Midbrain (tissue), 1 donor: ENCODE measurements around the gene CFL2.
A peak's percentile ranks its signal among the peaks of the same experiment; 100 is the strongest.
"Not testable (repeated sequence)": the region's sequence is repeated elsewhere in the genome, so short reads cannot be mapped to it uniquely, and the experiment has no call there.

Experiments used
- DNase-seq: peaks from one replicate; lab custom pipeline; 2025; lab: John Stamatoyannopoulos, UW

CFL2 gene

DNA sequence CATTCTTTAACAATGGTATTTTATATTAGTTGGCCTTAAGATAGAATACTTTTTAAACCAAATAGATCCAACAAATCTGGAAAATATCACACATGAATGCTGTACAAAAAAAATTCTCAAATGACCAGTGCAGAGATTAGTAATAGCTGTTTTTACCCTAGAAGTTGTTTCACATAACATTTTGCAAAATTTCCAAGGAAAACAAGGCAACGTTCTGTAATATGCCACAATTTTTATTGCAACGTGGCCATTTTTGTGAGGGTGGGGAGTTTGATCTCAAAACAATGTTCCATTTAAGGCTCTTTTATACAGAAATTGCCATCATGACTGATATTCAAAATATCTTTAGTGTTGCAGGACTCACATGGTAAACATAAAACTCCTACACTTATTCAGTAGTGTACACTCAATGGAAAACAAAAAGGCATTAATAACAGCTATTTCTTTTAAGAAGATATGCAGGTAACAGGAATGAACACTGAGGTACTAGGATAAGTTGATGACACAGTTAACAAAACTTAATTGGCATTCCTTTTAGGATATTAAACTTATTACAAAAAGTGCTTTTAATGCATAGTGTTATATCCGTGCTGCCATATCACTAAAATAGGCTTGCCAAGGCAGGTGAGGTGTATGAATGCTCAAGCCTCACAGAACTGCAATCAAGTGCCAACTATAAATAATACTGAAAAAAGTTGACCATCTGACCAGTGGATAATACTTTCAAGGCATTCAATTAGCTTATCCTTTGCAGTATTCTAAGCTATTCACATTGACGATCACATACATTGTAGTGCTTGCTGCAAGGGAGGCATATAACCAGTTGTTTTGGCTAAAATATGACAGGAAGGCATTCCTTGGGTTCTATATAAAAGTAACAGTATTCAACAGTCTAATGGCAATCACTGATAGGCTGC lies 2.3 kb downstream of the CFL2 start:
- DNase-seq, result peak; percentile 18

DNA sequence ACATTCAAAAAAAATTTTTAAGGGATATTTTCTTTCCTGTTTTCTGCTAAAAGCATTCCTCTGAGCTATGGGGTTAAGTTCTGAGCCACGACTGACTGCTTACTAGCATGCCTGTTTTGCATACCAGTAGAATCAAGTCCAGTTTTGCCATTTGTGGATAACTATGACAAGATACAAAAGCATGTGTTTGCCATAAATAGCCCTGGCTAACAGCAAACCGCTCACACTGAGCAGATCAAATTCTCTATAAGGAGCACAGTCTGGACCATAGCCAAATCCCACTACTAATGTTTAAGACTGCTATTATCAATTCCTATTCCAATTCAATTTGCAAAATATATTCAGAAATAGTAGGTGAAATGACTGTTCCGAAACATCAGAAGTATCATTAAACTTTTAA lies 3.2 kb downstream of the CFL2 start:
- DNase-seq, result peak; percentile 55

DNA sequence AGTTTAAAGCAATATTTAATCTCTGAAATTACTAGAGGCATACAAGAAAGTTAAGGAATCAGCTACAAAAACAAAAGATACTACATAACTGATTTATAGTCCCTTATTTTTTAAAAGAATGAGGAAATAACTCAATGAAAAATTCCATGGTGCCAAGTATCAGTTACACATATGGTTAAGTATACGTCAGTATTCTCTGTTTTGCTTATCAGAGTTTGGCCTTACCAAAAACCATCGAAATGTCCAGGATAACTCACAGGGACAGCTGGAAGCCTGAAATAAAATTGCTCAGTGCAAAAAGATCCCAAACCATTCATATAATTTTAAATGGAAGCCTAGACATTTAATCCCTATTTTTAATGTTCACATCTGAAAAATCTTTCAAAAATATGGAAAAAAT lies 3.6 kb downstream of the CFL2 start:
- DNase-seq, result no peak

DNA sequence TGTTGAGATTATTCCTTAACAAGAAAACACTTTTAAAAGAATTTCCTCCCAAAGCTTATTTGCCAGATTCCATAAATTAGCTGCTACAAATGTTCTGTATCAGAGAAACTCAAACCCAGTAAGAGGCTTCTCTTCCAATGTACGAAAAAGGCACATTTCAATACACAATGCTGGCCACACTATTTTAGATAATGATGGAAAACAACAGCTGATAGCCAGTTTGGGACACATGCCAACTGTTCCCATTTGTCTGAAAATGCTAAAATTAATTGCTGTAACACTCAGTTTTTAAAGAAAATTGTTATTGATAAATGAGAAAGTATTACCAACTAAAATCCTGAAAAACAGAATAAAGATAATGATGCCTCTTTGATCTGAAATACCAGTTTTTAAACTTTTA lies 4.4 kb downstream of the CFL2 start:
- DNase-seq, result peak; percentile 20

DNA sequence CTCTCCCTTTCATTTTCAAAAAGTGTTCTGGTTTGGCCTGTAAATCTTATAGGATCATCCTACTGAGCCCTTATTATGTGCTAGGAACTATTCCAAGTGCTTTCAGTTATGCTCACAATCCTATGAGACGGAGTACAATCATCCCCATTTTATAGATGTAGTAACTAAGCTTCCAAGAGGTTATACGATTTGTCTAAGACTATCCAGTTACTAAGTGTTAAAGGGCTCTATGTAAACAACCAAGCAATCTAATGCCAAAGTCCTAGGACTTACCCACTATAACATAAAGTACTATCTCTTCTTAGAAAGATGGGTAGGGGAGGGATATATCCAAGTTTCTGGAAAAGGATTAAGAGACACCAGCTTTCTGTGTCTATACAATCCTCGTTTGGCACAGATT lies 6.7 kb downstream of the CFL2 start:
- DNase-seq, result no peak

DNA sequence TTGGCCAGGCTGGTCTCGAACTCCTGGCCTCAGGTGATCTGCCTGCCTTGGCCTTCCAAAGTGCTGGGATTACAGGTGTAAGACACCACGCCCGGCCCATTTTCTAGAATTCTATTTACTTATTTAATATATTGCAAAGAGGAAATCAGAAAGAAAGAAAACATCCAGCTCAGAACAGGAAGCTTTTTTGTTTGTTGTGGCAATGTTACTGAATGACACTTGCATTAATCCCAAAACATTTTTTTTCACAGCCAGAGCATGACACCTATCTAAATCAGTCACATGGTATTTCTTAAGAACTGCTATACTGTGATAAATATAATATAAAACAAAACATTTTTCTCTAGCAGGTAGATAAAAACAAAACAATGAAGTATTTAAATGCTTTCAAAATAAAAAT lies 12.6 kb downstream of the CFL2 start:
- DNase-seq, result no peak

DNA sequence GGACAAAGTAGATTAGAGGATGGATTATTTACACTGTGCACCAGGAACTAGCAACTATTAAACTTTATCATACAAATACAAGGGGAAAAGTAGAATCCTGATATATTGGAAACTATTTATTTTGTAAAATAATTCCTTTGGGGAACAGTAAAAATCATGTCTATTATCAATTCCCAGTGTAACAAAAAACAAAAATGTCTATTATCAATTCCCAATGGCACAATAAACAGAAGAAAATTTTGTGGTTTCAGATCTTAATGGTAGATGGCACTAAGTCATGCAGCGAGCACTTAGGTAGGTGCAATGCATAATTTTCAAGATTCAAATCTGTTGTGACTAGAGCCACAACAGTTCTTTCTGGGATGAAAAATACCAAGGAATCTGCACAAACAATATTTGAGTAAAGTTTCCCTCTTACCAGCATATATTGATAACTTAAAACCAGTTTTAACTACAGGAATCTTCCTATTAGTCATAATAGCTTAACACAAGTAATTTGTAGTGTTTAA lies 13.7 kb downstream of the CFL2 start:
- no peak for DNase-seq

DNA sequence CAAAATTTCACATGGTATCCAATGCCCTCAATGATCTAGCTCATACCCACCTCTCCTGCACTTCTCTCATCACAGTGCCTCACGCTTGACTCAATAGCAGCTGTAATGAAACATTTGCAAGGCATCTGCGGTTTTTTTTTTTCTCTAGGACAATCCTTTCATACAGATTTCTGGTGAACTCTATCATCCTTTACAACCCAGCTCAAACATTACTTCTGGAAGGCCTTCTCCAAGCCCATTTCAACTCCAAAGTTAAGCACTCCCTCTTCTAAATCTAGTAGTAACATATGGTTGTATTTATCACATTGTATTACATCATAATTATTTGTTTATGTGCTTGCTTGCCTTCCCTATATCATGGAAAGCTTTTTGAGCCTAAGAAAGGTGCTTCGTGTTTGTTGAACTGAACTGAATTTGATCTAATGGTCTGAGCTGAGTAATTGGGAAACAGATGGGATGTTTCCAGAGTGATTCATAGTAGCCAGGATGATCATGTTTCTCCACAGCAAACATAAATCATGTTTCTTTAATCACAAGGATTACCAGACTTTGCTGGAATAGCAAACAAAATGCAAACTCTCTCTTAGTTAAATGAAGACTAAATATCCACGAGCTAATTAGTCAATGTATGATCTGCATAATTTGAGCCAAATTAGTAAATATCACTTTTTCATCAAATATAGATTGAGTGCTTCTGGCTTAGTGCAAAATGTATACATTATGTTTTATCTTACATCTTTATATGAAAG lies 14.3 kb downstream of the CFL2 start:
- no peak for DNase-seq

DNA sequence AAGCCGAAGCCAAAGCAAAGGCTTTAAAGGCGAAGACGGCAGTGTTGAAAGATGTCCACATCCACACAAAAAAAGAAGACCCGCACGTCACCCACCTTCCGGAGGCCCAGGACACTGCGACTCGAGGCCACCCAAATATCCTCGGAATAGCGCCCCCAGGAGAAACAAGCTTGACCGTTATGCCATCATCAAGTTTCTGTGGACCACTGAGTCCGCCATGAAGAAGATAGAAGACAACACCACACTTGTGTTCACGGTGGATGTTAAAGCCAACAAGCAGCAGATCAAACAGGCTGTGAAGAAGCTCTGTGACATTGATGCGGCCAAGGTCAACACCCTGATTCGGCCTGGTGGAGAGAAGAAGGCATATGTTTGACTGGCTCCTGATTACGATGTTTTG lies 20.2 kb downstream of the CFL2 start:
- not testable (repeated sequence) for DNase-seq

DNA sequence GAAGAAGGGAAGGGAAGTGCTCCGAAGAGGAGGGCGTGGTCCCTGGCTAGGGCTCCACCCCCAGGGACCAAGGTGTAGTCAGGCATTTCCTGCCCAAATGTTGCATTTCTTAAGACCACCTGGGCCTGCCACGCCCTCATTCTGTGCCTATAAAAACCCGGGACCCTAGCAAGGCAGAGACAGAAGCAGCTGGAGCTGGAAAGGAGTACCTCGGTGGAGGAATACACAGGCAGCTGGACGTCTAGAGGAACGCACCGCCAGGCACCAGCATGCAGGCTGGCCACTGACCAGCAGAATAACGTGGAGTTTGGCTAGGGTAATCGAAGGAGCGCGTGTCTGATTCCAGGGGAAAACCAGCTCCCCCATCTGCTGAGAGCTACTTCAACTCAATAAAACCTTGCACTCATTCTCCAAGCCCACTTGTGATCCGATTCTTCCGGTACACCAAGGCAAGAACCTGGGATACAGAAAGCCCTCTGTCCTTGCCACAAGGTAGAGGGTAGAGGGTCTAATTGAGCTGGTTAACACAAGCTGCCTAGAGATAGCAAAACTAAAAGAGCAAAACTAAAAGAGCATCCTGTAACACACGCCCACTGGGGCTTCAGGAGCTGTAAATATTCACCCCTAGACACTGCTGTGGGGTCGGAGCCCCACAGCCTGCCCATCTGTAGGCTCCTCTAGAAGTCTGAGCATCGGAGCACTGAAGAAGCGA lies 21.0 kb downstream of the CFL2 start:
- no peak for DNase-seq

DNA sequence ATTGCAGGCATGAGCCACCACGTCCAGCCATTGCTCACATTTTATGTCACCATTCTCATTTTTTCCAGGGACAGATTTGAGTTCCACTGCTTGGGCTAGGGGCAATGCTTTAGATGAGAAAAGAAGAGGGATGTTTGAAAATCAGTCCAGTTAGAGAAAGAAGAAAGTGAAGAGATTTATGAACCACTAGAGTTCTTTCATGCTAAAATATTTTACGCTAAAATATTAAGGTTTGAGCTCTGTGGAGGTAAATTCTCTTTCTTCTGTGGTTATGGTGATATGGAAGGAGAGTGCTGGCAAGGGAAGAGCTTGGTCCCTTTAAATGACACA lies 21.5 kb downstream of the CFL2 start:
- no peak for DNase-seq

DNA sequence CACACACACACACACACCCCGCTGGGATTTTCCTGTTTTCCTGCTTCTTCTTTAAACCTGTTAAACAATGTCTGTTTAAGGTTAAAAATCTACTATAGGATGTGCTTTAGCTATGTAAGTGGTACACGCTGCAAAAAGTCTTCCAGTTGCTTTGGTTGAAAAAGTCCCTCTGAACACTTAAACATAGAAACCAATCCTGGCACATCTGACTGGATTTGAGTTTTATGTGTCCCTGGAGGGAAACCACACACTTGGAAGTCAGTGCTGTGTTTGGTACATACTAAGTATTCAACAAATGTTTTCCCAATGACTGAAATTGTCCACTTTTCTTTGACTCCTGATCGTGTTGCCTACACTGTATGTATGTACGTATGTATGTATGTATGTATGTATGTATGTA lies 22.0 kb downstream of the CFL2 start:
- no peak for DNase-seq

DNA sequence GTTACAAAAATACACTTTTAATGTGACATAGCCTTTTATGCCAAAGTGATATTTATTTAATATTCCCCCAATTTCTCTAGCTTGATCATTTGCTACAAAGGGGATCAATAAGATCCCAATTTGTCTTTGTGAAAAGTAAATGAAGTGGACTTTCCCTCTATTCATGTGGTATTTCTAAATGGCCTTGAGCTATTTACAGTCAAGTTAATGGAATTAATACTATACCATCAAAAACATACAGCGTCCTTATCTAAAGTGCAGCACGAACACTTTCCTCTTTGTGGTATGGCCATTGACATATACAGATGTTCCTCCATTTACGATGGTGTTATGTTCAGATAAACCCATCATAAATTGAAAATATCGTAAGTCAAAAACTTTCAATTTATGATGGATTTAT lies 23.2 kb downstream of the CFL2 start:
- DNase-seq, result no peak

DNA sequence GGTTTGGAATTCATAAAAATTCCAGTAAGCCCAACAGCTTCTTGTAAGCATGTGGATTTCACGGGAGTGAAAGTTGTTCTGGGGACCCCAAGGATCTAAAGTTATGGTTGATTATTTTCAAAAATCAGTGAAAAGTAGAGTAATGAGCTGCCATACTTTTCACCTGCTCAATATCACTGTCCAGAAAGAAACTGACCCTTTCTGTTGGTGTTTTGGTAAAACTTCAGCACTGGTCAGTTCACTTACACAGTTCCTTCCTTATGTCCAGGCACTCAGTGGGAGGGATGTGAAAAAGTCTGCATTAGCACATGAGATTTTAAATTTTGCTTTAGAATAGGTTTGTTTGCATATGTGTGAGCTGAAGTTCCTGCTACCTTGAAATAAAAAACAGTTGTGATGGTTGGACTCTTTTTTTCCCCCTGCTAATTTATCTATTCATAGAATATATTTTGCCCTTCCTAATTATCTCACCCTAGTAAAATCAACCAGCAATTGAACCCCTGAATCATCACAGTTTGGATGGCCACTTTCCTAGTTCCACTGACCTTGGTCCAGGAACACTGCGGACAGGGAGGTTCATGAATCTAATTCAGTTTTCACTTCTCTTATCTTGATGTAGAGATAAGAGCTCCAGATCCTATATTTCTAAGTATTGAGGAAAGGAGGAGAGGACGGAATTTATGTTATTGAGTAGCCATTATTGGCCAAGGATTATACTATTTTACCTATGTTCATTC lies 25.8 kb downstream of the CFL2 start:
- no peak for DNase-seq

DNA sequence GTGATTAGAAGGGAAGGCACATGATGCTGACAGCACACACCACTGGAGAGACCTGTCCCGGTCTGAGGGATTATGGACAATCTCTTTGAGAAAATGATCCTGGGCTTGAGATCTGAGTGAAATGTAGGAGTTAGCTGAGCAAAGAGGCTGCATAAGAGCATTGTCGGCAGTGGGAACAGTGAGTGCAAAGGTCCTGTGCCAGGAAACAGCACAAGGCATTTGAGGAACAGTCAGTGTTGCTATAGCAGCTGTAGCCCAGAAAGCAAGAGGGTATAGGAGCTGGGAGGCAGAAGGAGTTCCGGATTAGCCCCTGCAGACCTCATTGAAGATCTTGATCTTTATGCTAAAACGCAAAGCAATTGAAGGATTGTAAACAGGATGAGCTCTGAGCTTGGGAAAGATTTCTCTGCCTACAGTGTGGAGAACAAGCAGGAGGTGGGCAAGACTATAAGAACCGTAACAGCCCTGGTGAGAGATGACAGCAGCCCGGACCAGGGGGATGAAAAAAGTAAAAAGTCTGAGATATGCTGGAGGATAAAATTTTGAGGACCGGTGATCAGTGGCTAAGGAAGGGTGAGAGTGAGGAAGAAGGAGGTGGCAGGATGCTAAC lies 28.5 kb downstream of the CFL2 start:
- no peak for DNase-seq

DNA sequence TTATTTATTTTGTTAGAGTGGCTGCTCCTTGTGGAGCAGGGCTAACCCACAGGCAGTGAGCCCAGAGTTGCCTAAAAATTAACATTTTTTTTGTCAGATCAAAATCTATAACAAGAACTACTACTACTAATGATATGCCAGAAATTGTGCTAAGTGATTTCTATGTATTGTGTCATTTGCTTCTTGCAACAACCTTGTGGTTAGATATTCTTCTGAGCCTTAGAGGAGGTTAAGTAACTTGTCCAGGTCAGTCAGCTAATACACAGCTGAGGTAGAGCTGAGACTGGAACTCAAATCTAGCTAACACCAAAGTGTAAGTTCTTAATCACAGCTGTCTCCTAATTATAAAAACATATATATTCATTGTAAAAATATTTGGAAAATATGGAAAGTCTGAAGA lies 29.8 kb downstream of the CFL2 start:
- no peak for DNase-seq

DNA sequence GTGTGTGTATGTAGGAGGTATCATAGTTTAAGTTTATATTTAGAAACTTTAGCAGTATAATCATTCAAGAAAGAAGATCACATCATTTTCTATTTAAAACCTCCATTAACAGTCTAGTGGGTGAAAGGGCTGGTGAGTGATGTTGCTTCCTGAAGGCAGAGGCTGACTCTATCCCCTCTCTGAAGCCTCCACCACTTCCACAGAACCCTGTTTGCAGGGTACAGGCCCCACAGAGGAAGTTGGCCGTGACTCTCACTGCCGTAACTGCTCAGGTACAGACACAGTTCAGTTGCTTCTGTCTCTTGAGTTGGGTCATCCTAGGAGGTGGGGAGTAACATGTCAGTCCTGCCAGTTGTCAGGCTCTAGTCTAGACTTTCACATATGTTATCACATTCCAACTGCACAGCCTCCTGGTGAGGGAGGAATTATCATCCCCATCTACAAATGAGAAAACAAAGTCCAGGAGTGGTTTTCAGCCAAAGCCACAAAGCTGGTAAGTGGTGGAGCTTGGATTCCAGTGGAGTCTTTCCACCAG lies 31.5 kb downstream of the CFL2 start:
- no peak for DNase-seq

DNA sequence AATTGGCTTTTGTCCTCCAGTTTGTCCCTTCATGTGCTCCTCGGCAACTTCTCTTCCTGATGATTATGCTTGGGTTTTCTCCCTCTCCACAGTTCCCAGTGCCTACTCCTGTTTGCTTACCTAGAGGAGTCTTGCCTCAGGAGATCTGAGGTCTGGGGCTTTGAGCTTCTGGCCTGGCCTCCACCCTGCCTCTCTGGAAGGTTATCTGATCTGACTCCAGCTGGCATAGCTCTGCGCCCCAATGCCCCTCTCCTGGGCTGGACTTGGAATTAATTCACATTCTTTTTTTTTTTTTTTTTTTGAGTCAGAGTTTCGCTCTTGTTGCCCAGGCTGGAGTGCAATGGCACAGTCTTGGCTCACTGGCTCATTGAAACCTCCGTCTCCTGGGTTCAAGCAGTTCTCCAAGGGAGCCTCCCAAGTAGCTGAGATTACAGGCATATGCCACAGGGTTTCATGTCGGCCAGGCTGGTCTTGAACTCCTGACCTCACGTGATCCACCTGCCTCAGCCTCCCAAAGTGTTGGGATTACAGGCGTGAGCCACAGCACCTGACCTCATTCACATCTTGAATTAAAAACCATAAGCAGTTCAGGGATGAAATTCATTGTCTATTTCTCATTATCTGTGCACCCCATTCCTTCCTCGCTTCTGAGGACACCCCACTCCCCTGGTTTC lies 33.5 kb downstream of the CFL2 start:
- DNase-seq, result no peak

DNA sequence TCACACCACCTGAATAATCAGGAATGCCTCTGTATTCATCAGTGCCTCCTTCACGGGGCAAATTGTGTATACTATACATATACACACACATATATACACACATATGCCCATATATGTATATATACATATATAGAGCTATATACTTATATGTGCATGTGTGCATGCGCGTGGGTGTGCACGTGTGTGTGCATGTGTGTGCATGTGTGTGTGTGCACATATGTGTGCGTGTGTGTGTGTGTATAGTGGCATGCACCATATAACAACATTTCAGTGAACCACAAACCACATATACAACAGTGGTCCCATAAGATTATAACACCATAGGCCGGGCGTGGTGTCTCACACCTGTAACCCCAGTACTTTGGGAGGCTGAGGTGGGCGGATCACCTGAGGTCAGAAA lies 35.7 kb downstream of the CFL2 start:
- no peak for DNase-seq

DNA sequence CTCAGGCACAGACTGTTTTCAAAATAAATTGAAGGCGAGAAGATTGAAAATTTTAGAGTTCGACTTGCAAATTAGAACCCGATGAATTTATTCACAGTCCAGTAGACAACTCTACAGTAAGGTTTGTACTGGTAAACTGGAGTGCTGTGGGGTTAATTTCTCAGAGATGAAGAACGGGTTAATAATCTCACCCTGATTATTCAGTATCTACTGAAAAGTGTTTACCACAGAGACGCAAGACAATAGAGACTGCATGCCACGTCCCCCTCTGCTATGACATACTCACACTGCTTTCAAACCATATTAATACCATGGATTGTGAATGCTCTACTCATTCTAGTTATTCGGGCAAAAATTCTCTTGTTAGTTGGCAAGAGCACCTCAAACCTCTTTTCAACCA lies 36.1 kb downstream of the CFL2 start:
- DNase-seq, result peak; percentile 64
